Adrenal gland (tissue), 12 donors: ENCODE measurements around the gene FBL. TPM values are rescaled to one million over a fixed set of nuclear protein-coding genes. Genes with fewer than 3 reads are reported as not detected.
A peak's percentile ranks its signal among the peaks of the same experiment; 100 is the strongest.

Experiments
- DNase-seq, 7 donors: peaks; one replicate each; pipeline ENCODE4 v3.0.0-alpha.2; 2019 to 2020
- H3K27ac ChIP-seq, 5 donors: fragments of 200-600 bp; sonication (generic) in 4 of 5; 1 replicate in 3 of 5; 2 replicates in 2 of 5; pipeline versions ENCODE4 v1.5.1 to v1.8.0; 2016 to 2020; ENCODE audit warnings: mild to moderate bottlenecking in 1 of 5
- H3K27me3 ChIP-seq: fragments of 200-600 bp; 2 replicates; pipeline ENCODE4 v1.8.0; 2021
- H3K36me3 ChIP-seq, 2 donors: fragments of 200-600 bp; replicated peaks in 1 of 2; 1 replicate in 1 of 2; 2 replicates in 1 of 2; pipeline versions ENCODE4 v1.5.1 to v1.8.0; 2018 to 2022
- H3K4me1 ChIP-seq, 2 donors: fragments of 200-600 bp; replicated peaks in 1 of 2; 1 replicate in 1 of 2; 2 replicates in 1 of 2; pipeline versions ENCODE4 v1.5.1 to v1.8.0; 2018 to 2021
- H3K4me3 ChIP-seq, 4 donors: fragments of 200-600 bp; sonication (generic) in 3 of 4; one replicate each; pipeline ENCODE4 v1.5.1; 2016 to 2018
- H3K9me3 ChIP-seq, 3 donors: fragments of 200-600 bp; sonication (generic) in 1 of 3; replicated peaks in 1 of 3; 1 replicate in 2 of 3; 2 replicates in 1 of 3; pipeline versions ENCODE4 v1.5.1 to v1.8.0; 2016 to 2021
- CTCF ChIP-seq, 6 experiments: fragments of 450-650 bp in 4 of 6; fragments of 200-600 bp in 2 of 6; sonication (generic) in 1 of 6; IDR thresholded peaks; 1 replicate in 5 of 6; 2 replicates in 1 of 6; pipeline versions ENCODE4 v1.5.1 to v1.8.0; 2016 to 2021; ENCODE audit warnings: antibody characterized with exemption in 6 of 6, mild to moderate bottlenecking in 2 of 6, moderate library complexity in 1 of 6
- POLR2A ChIP-seq, 2 donors: fragments of 450-650 bp; IDR thresholded peaks; one replicate each; pipeline ENCODE4 v1.6.1; 2017; ENCODE audit warnings: antibody characterized with exemption in 2 of 2, mild to moderate bottlenecking in 2 of 2, moderate library complexity in 1 of 2
- WGBS, 4 donors: extraction: QIAGEN DNeasy Blood & Tissue Kit in 2 of 4; methylation state at CpG; one replicate each; pipeline versions ENCODE4 v1.1.5 to v1.1.7; 2013 to 2017; 5-methylcytosine and 5-hydroxymethylcytosine counted together
- intact Hi-C, 2 donors: fragments of 100-400 bp; cut with DNase I; formaldehyde crosslinking; loops; one replicate each; pipeline versions ENCODE4 v1.14.1 to v1.15.0; 2022 to 2023
- microRNA-seq, 3 donors: library from miRNA; unstranded; fragments of <30 nt; microRNA quantifications; one replicate each; pipeline ENCODE4, GENCODE V29; 2017 to 2020
- polyA plus RNA-seq, 3 donors: library from polyadenylated mRNA; stranded (reverse); fragments of 200-250 nt in 2 of 3; fragments of 350-450 nt in 1 of 3; fragmentation: Illumina TruSeq in 1 of 3; extraction: RNeasy Lipid Tissue Mini Kit (QIAGEN cat#74804) in 1 of 3; gene quantifications; one replicate each; pipeline ENCODE4 v1.2.3, GENCODE V29; 2013 to 2014
- small RNA-seq, 2 donors: library from RNA; depleted of rRNA; stranded (forward); fragments of <200 nt; gene quantifications; one replicate each; pipeline ENCODE3, GENCODE V24; 2016
- total RNA-seq, 9 donors: library from RNA; depleted of rRNA in 4 of 9; stranded (reverse); fragments of >200 nt in 4 of 9; fragments of 120-200 nt in 1 of 9; fragmentation: NEBNext Ultra II Directional in 1 of 9; extraction: Animal tissue kit (Norgen Biotek cat#: 25700) in 1 of 9; gene quantifications; one replicate each; pipeline versions ENCODE4 v1.1.0 to v1.2.4, GENCODE V29; 2013 to 2023
- donor health status: healthy with polysubstance abuse.
- donor health status: Bipolar disorder and iron deficiency.
- donor health status: DM: yes; HTN: yes; CAD: no.
- donor health status: DM: no; HTN: no; CAD: no.
- donor health status: DM: no; HTN: no; CAD: no.
- donor health status: DM: yes; HTN: yes; CAD: no.

Gene FBL
- total and polyA plus RNA-seq, 12 donors: 52.4 to 228 (median 114) TPM

- Histone ChIP-seq H3K36me3 (no peaks in the 10 kb centered on the region), H3K4me1 (no peaks in the 10 kb centered on the region), H3K9me3 (no peaks in the 10 kb centered on the region), H3K27ac (no peak overlapping the region), H3K27me3 (no peaks in the 10 kb centered on the region), H3K4me3 (no peak overlapping the region)
- intact Hi-C loops: loop anchor here in 1 of 2 donors (10.0 kb wide), 1 partner anchor 49 kb away; the partner anchor contains the start of gene FBL
- DNase-seq: no peak
- WGBS, 4 donors: 25 to 37% (median 28%) methylated on average over 2 of the region's 2 CpGs
- no peak for TF ChIP-seq POLR2A (IDR thresholded peaks at IDR 0.05)
- no peak for TF ChIP-seq CTCF (IDR thresholded peaks at IDR 0.05)
Measured at GRCh38 chr19:39796000-39796498, 50.1 kb downstream of the FBL start.

GRCh38 chr19:39795001-39795400 is 51.2 kb downstream of the FBL start:
- Histone ChIP-seq H3K4me1 (no peaks in the 10 kb centered on the region), H3K4me3 (no peak overlapping the region), H3K27ac (no peak overlapping the region), H3K36me3 (no peaks in the 10 kb centered on the region), H3K27me3 (no peaks in the 10 kb centered on the region), H3K9me3 (no peaks in the 10 kb centered on the region)
- no peak for TF ChIP-seq POLR2A (IDR thresholded peaks at IDR 0.05)
- TF ChIP-seq CTCF (IDR thresholded peaks at IDR 0.05): no peak
- intact Hi-C loops: loop anchor here in 1 of 2 donors (10.0 kb wide), 1 partner anchor 50 kb away; the partner anchor contains the start of gene FBL
- no peak for DNase-seq
- 50 to 68% (median 66%) methylated on average over 5 of the region's 5 CpGs for WGBS, 4 donors

GRCh38 chr19:39792999-39793546 is 53.1 kb downstream of the FBL start:
- peak; percentile 62 to 88 (median 75) for DNase-seq
- H3K4me3 ChIP-seq: peak overlapping the region in 2 of 4 donors; percentile 41 to 48
- no peak for TF ChIP-seq POLR2A (IDR thresholded peaks at IDR 0.05)
- TF ChIP-seq CTCF (IDR thresholded peaks at IDR 0.05): peak; percentile 83 to 89 (median 88)
- no peaks in the 10 kb centered on the region for H3K27me3 ChIP-seq
- no peak overlapping the region for H3K27ac ChIP-seq
- no peaks in the 10 kb centered on the region for H3K36me3 ChIP-seq
- WGBS, 4 donors: 0 to 2% (median 1%) methylated on average over 11 to 17 of the region's 17 CpGs
- H3K4me1 ChIP-seq: no peaks in the 10 kb centered on the region
- intact Hi-C loops: loop anchor here (2.0 to 10.0 kb wide), 2 partner anchors 52 kb away; partner anchors contain the start of gene FBL (in 1 of the 2)
- H3K9me3 ChIP-seq: no peaks in the 10 kb centered on the region

- Histone ChIP-seq H3K4me3 (no peak overlapping the region), H3K9me3 (peaks cover 0 to 8% (median 0%) of the 10 kb centered on the region in 3 donors), H3K27ac (no peak overlapping the region), H3K27me3 (no peaks in the 10 kb centered on the region), H3K4me1 (no peaks in the 10 kb centered on the region), H3K36me3 (no peaks in the 10 kb centered on the region)
- no peak for TF ChIP-seq CTCF (IDR thresholded peaks at IDR 0.05)
- TF ChIP-seq POLR2A (IDR thresholded peaks at IDR 0.05): no peak
- DNase-seq: no peak
- intact Hi-C loops: no loop called here
Measured at GRCh38 chr19:39788244-39788643, 57.9 kb downstream of the FBL start.

Small RNA genes within 50 kb of the gene (microRNA-seq; reads per million reads assigned to microRNA genes)
- 0 to 0.45 (median 0) reads per million in 3 donors for gene MIR6719

Small RNA genes within 50 kb of the gene (small RNA-seq; reads per million reads assigned to genes)
- gene MIR6719: 0 reads per million in 2 donors

Other genes with a start within 250 kb of the FBL start
- gene LGALS13, start 243.9 kb downstream of the FBL start, total RNA-seq: not detected
- not detected for gene LGALS13, start 243.9 kb downstream of the FBL start, polyA plus RNA-seq
- 1 to 10 TPM in 1 of 9 donors, not detected in 8; 1.4 TPM for gene LGALS16, start 190.5 kb downstream of the FBL start, total RNA-seq
- not detected for gene LGALS16, start 190.5 kb downstream of the FBL start, polyA plus RNA-seq
- gene LGALS14, start 141.9 kb downstream of the FBL start, total RNA-seq: 1 to 10 TPM in 1 of 9 donors, not detected in 8; 2.2 TPM
- not detected for gene LGALS14, start 141.9 kb downstream of the FBL start, polyA plus RNA-seq
- gene CLC, start 108.3 kb downstream of the FBL start, total RNA-seq: 1 to 10 TPM in 1 of 9 donors, not detected in 8; 3.7 TPM
- gene CLC, start 108.3 kb downstream of the FBL start, polyA plus RNA-seq: under 1 TPM in 1 of 3 donors, not detected in 2; 0.66 TPM
- gene LEUTX, start 67.5 kb downstream of the FBL start, total RNA-seq: not detected
- not detected for gene LEUTX, start 67.5 kb downstream of the FBL start, polyA plus RNA-seq
- 10 to 100 TPM in 7 of 9 donors, 1 to 10 TPM in 2; 7.8 to 51.0 (median 25.5) TPM for gene DYRK1B, start 12.2 kb downstream of the FBL start, total RNA-seq
- gene DYRK1B, start 12.2 kb downstream of the FBL start, polyA plus RNA-seq: 10 to 100 TPM; 18.7 to 66.6 (median 30.2) TPM
- 100 to 1,000 TPM in 5 of 9 donors, 10 to 100 TPM in 3, 1 to 10 TPM in 1; 1.6 to 785 (median 156) TPM for gene FCGBP, start 88.3 kb upstream of the FBL start, total RNA-seq
- 1 to 10 TPM; 3.8 to 7.2 (median 4.4) TPM for gene FCGBP, start 88.3 kb upstream of the FBL start, polyA plus RNA-seq
- gene PSMC4, start 124.8 kb upstream of the FBL start, total RNA-seq: 100 to 1,000 TPM in 6 of 9 donors, 10 to 100 TPM in 3; 56.3 to 191 (median 107) TPM
- gene PSMC4, start 124.8 kb upstream of the FBL start, polyA plus RNA-seq: 100 to 1,000 TPM in 2 of 3 donors, 10 to 100 TPM in 1; 94.7 to 178 (median 119) TPM
- 10 to 100 TPM in 3 of 9 donors, 1 to 10 TPM in 6; 5.3 to 15.0 (median 9.0) TPM for gene ZNF546, start 150.7 kb upstream of the FBL start, total RNA-seq
- 1 to 10 TPM; 4.0 to 5.1 (median 4.4) TPM for gene ZNF546, start 150.7 kb upstream of the FBL start, polyA plus RNA-seq
- 10 to 100 TPM in 7 of 9 donors, 1 to 10 TPM in 2; 7.9 to 31.4 (median 19.0) TPM for gene ZNF780B, start 209.9 kb upstream of the FBL start, total RNA-seq
- gene ZNF780B, start 209.9 kb upstream of the FBL start, polyA plus RNA-seq: 10 to 100 TPM in 2 of 3 donors, 1 to 10 TPM in 1; 8.5 to 17.8 (median 13.8) TPM
- 10 to 100 TPM; 12.9 to 65.6 (median 22.0) TPM for gene ZNF780A, start 244.6 kb upstream of the FBL start, total RNA-seq
- 10 to 100 TPM; 14.8 to 28.4 (median 28.1) TPM for gene ZNF780A, start 244.6 kb upstream of the FBL start, polyA plus RNA-seq